Measurements from ENCODE around the gene CATSPERB. TPM values are rescaled to one million over a fixed set of nuclear protein-coding genes. Genes with fewer than 3 reads are reported as not detected.

CATSPERB gene
- total RNA-seq, 4 donors from 2014 or later = 1.2 to 5.1 (median 3.8) TPM; not detected in 1

DNA sequence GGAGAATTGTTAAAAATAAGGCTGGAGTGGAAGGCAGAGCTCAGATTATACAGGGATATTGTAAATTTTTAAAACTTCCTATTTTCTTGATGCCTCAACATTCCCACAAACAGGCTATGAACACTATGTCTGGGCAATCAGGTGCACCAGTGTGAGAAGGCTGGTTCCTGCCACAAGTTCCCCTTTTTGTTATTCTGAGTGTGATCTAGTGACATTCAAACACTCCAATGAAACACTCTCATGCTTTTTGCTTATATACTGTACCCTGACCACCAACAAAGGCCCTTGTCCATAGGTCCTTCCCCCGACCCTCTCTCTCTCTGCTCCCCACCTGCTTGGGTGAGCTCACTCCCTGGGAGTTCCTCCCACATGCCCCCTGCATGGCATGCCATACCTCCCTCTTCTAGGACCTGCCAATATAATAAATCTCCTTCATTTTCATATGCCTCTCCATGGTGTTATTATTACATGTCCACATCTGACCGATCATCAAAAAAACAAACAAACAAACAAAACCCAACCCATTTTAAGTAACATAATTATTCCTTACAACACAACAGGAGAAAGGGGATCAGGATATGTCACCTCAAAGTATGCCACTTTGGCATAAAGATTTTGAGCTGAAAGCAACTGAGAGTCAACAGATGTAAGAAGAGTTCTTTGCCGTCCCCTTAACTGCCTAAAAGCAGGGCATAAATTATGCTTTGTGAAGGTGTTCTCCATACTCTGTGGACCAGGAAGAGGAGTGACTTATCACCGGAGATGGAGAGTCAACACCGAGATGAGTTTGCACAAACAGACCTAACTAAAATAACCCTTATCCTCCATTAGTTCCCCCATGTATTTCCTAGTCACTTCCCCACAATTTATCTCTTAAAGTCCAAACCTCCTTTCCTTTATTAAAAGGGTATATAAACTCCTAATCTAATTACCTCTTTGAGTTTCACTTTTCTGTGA is 42.5 kb upstream of the CATSPERB start:
- H3K36me3 ChIP-seq = no peaks in the 10 kb centered on the region
- H3K27ac ChIP-seq = peak overlapping the region in 1 of 4 donors; percentile 15
- no peaks in the 10 kb centered on the region for H3K9me3 ChIP-seq
- intact Hi-C loops (cut with DNase I; ENCODE audit: low total_unique reads) (no loop called here), in situ Hi-C loops (cut with MboI; ENCODE audit: low pct_ligation_motif_present in 1 of 4, low pct_unique_long_range_greater_than_20kb in 1 of 4, low sequenced_read_pairs in 3 of 4) (no loop called here)
- 64 to 72% methylated on average over 5 of the region's 5 CpGs for WGBS, 2 donors (ENCODE audit: low coverage in 1 of 2)
- H3K4me1 ChIP-seq = peaks cover 0 to 8% (median 1%) of the 10 kb centered on the region in 4 donors
- no peaks in the 10 kb centered on the region for H3K27me3 ChIP-seq
- no peak overlapping the region for H3K4me3 ChIP-seq
- DNase-seq = no peak
- no peak for TF ChIP-seq EP300 (IDR thresholded peaks at IDR 0.05; ENCODE audit: low read depth)

GRCh38 chr14:91770185-91770584 is 38.3 kb upstream of the CATSPERB start:
- DNase-seq = no peak
- peaks cover 0 to 8% (median 1%) of the 10 kb centered on the region in 4 donors for H3K4me1 ChIP-seq
- 39 to 45% methylated on average over 2 of the region's 2 CpGs for WGBS, 2 donors (ENCODE audit: low coverage in 1 of 2)
- no peak overlapping the region for H3K27ac ChIP-seq
- no peak overlapping the region for H3K4me3 ChIP-seq
- no peaks in the 10 kb centered on the region for H3K9me3 ChIP-seq
- H3K36me3 ChIP-seq = no peaks in the 10 kb centered on the region
- H3K27me3 ChIP-seq = no peaks in the 10 kb centered on the region
- intact Hi-C loops (cut with DNase I; ENCODE audit: low total_unique reads) = no loop called here
- TF ChIP-seq POLR2A (IDR thresholded peaks at IDR 0.05) = no peak
- in situ Hi-C loops (cut with MboI; ENCODE audit: low pct_ligation_motif_present in 1 of 4, low pct_unique_long_range_greater_than_20kb in 1 of 4, low sequenced_read_pairs in 3 of 4) = no loop called here

- H3K4me3 ChIP-seq = no peak overlapping the region
- TF ChIP-seq EP300 (IDR thresholded peaks at IDR 0.05; ENCODE audit: low read depth) (peak; percentile 27), POLR2A (IDR thresholded peaks at IDR 0.05) (no peak), CTCF (IDR thresholded peaks at IDR 0.05) (no peak), POLR2AphosphoS5 (IDR thresholded peaks at IDR 0.05) (peak in 2 of 3 donors; percentile 30 to 51)
- peak overlapping the region; percentile 69 to 82 (median 80) for H3K27ac ChIP-seq
- intact Hi-C loops (cut with DNase I; ENCODE audit: low total_unique reads) = no loop called here
- peaks cover 0 to 1% of the 10 kb centered on the region in 2 donors for H3K9me3 ChIP-seq
- no peak for DNase-seq
- in situ Hi-C loops (cut with MboI; ENCODE audit: low pct_ligation_motif_present in 1 of 4, low pct_unique_long_range_greater_than_20kb in 1 of 4, low sequenced_read_pairs in 3 of 4) = no loop called here
- peaks cover 0 to 35% (median 15%) of the 10 kb centered on the region in 4 donors for H3K4me1 ChIP-seq
- H3K27me3 ChIP-seq = no peaks in the 10 kb centered on the region
- no peaks in the 10 kb centered on the region for H3K36me3 ChIP-seq
- WGBS, 2 donors (ENCODE audit: low coverage in 1 of 2) = 16 to 20% methylated on average over 4 of the region's 4 CpGs
These were observed 23.8 kb upstream of the CATSPERB start for GRCh38 chr14:91755570-91756295.

DNA sequence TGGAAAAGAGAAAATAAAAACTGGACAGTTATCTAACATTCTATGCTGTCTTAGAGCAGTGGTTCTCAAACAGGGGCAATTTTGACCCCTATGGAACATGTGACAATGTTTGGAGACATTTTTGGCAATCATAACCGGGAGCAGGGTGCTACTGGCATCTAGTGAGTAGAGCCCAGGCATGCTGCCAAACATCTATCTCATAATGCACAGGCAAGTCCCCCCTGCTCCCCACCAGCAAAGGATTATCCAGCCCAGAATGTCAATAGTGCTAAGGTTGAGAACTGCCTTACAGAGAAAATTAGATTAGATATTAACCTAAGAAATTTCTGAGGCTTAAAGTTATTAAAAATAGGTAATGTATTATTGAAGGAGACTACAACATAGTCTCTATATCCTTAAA is 22.9 kb upstream of the CATSPERB start:
- Histone ChIP-seq H3K4me3 (no peak overlapping the region), H3K4me1 (peaks cover 0 to 44% (median 17%) of the 10 kb centered on the region in 4 donors), H3K36me3 (no peaks in the 10 kb centered on the region), H3K27me3 (no peaks in the 10 kb centered on the region), H3K27ac (peak overlapping the region; percentile 69 to 82 (median 80)), H3K9me3 (no peaks in the 10 kb centered on the region)
- in situ Hi-C loops (cut with MboI; ENCODE audit: low pct_ligation_motif_present in 1 of 4, low pct_unique_long_range_greater_than_20kb in 1 of 4, low sequenced_read_pairs in 3 of 4) (no loop called here), intact Hi-C loops (cut with DNase I; ENCODE audit: low total_unique reads) (no loop called here)
- no peak for TF ChIP-seq EP300 (IDR thresholded peaks at IDR 0.05; ENCODE audit: low read depth)
- TF ChIP-seq POLR2AphosphoS5 (IDR thresholded peaks at IDR 0.05) = no peak
- TF ChIP-seq POLR2A (IDR thresholded peaks at IDR 0.05) = no peak
- no peak for TF ChIP-seq CTCF (IDR thresholded peaks at IDR 0.05)
- peak; percentile 18 for DNase-seq
- WGBS, 2 donors (ENCODE audit: low coverage in 1 of 2) = 0 to 25% methylated on average over 1 of the region's 1 CpG

DNA sequence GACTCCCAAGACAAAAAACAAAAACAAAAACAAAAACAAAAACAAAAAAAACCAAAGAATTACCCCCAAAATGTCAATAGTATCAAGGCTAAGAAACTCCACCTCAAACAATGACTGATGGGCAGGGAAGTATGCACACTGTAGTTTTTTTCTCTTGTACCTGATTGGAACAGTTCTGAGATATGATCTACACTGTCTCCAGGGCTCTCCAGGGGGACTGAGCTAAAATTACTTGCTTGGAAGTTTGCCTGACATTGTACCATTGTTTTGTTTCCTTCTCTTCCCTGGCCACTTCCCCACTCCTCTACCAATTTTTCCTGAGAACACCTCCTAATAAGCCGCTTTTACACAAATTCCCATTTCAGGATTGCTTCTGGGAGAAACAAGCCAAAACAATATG is 22.3 kb upstream of the CATSPERB start:
- DNase-seq = no peak
- Histone ChIP-seq H3K27ac (peak overlapping the region in 3 of 4 donors; percentile 79 to 82 (median 81)), H3K9me3 (no peaks in the 10 kb centered on the region), H3K36me3 (no peaks in the 10 kb centered on the region), H3K27me3 (no peaks in the 10 kb centered on the region), H3K4me1 (peaks cover 0 to 45% (median 17%) of the 10 kb centered on the region in 4 donors), H3K4me3 (no peak overlapping the region)
- in situ Hi-C loops (cut with MboI; ENCODE audit: low pct_ligation_motif_present in 1 of 4, low pct_unique_long_range_greater_than_20kb in 1 of 4, low sequenced_read_pairs in 3 of 4) (no loop called here), intact Hi-C loops (cut with DNase I; ENCODE audit: low total_unique reads) (no loop called here)
- TF ChIP-seq POLR2A (IDR thresholded peaks at IDR 0.05) (no peak), CTCF (IDR thresholded peaks at IDR 0.05) (no peak), EP300 (IDR thresholded peaks at IDR 0.05; ENCODE audit: low read depth) (no peak), POLR2AphosphoS5 (IDR thresholded peaks at IDR 0.05) (no peak)
- 97 to 100% methylated on average over 1 of the region's 1 CpG for WGBS, 2 donors (ENCODE audit: low coverage in 1 of 2)

All from transverse colon (tissue), 4 donors.